Upper lobe of left lung (tissue), 4 donors: ENCODE data around the gene SLC2A3.
"Not testable (repeated sequence)": the region's sequence is repeated elsewhere in the genome, so short reads cannot be mapped to it uniquely, and the experiment has no call there.

Experiments
- EP300 ChIP-seq, 4 donors: sonication (generic); formaldehyde crosslinking; IDR thresholded peaks; one replicate each; pipeline ENCODE4 v1.5.1; 2017; ENCODE audit warnings: antibody characterized with exemption in 4 of 4, control low read depth in 2 of 4
- POLR2A ChIP-seq, 4 donors: fragments of 450-650 bp; IDR thresholded peaks; one replicate each; pipeline ENCODE4 v1.5.1; 2016 to 2017; ENCODE audit warnings: antibody characterized with exemption in 4 of 4, mild to moderate bottlenecking in 2 of 4
- POLR2AphosphoS5 ChIP-seq, 2 donors: sonication (generic); formaldehyde crosslinking; IDR thresholded peaks; one replicate each; pipeline ENCODE4 v1.5.1; 2017; ENCODE audit warnings: antibody characterized with exemption in 2 of 2
- TF ChIP-seq, protein P1 (sequence below), 6 experiments: fragments of 450-650 bp in 4 of 6; fragments of 200-600 bp in 2 of 6; sonication (generic) in 2 of 6; IDR thresholded peaks; one replicate each; pipeline ENCODE4 v1.5.1; 2016 to 2019; ENCODE audit warnings: antibody characterized with exemption in 6 of 6

DNA sequence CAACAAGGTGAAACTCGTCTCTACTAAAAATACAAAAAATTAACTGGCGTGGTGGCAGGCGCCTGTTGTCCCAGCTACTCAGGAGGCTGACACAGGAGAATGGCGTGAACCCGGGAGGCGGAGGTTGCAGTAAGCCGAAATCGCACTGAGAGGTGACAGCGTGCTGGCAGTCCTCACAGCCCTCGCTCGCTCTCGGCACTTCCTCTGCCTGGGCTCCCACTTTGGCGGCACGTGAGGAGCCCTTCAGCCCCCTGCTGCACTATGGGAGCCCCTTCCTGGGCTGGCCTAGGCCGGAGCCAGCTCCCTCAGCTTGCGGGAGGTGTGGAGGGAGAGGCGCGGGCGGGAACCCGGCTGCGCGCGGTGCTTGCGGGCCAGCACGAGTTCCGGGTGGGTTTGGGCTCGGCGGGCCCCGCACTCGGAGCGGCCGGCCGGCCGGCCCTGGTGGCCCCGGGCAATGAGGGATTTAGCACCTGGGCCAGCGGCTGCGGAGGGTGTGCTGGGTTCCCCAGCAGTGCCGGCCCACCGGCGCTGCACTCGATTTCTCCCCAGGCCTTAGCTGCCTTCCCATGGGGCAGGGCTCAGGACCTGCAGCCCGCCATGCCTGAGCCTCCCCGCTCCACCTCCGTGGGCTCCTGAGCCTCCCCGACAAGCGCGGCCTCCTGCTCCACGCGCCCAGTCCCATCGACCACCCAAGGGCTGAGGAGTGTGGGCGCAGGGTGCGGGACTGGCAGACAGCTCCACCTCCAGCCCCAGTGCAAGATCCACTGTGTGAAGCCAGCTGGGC, 54.8 kb downstream of the SLC2A3 start:
- TF ChIP-seq, protein P1, sequence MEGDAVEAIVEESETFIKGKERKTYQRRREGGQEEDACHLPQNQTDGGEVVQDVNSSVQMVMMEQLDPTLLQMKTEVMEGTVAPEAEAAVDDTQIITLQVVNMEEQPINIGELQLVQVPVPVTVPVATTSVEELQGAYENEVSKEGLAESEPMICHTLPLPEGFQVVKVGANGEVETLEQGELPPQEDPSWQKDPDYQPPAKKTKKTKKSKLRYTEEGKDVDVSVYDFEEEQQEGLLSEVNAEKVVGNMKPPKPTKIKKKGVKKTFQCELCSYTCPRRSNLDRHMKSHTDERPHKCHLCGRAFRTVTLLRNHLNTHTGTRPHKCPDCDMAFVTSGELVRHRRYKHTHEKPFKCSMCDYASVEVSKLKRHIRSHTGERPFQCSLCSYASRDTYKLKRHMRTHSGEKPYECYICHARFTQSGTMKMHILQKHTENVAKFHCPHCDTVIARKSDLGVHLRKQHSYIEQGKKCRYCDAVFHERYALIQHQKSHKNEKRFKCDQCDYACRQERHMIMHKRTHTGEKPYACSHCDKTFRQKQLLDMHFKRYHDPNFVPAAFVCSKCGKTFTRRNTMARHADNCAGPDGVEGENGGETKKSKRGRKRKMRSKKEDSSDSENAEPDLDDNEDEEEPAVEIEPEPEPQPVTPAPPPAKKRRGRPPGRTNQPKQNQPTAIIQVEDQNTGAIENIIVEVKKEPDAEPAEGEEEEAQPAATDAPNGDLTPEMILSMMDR (IDR thresholded peaks at IDR 0.05), result not testable (repeated sequence)
- TF ChIP-seq POLR2A, EP300, POLR2AphosphoS5 (IDR thresholded peaks at IDR 0.05): not testable (repeated sequence)
